GM23338 (cell line): Measurements from ENCODE around the gene SWT1. TPM values are rescaled to one million over a fixed set of nuclear protein-coding genes. Genes with fewer than 3 reads are reported as not detected.

Experiments
- ATAC-seq: fragments of 200-7000 bp; cut with Tn5 transposase; 3 replicates; pipeline ENCODE4 v1.9.1; 2020
- DNase-seq: peaks from one replicate; pipeline ENCODE4 v3.0.0-alpha.2; 2015; ENCODE audit warnings: low spot score
- H2AFZ ChIP-seq: fragments of 200-600 bp; sonication (generic); 2 replicates; pipeline ENCODE4 v1.8.0; 2016; ENCODE audit warnings: antibody characterized with exemption, mild to moderate bottlenecking, moderate library complexity
- H3F3A ChIP-seq: fragments of 200-600 bp; sonication (generic); replicated peaks from 2 replicates; pipeline ENCODE4 v1.8.0; 2017; ENCODE audit warnings: antibody characterized with exemption, mixed run types, low read depth
- H3K27ac ChIP-seq: fragments of 200-600 bp; sonication (generic); 2 replicates; pipeline ENCODE4 v1.6.1; 2016; ENCODE audit warnings: low read depth
- H3K27me3 ChIP-seq: fragments of 200-600 bp; sonication (generic); 2 replicates; pipeline ENCODE4 v1.8.0; 2016; ENCODE audit warnings: mild to moderate bottlenecking, mixed run types, moderate library complexity; ENCODE audit not compliant: insufficient read depth
- H3K36me3 ChIP-seq: fragments of 200-600 bp; sonication (generic); 2 replicates; pipeline ENCODE4 v1.8.0; 2016; ENCODE audit warnings: mild to moderate bottlenecking; ENCODE audit not compliant: insufficient read depth
- H3K4me1 ChIP-seq: fragments of 200-600 bp; sonication (generic); 2 replicates; pipeline ENCODE4 v1.8.0; 2016; ENCODE audit warnings: mild to moderate bottlenecking, moderate library complexity; ENCODE audit not compliant: insufficient read depth
- H3K4me2 ChIP-seq: fragments of 200-600 bp; sonication (generic); 2 replicates; pipeline ENCODE4 v1.7.1; 2017; ENCODE audit warnings: mixed run types
- H3K4me3 ChIP-seq: fragments of 200-600 bp; sonication (generic); 2 replicates; pipeline ENCODE4 v1.6.1; 2016; ENCODE audit warnings: mixed run types
- H3K79me2 ChIP-seq: fragments of 200-600 bp; sonication (generic); replicated peaks from 2 replicates; pipeline ENCODE4 v1.8.0; 2017; ENCODE audit warnings: mild to moderate bottlenecking; ENCODE audit not compliant: insufficient read depth
- H3K9me2 ChIP-seq: fragments of 200-600 bp; sonication (generic); 2 replicates; pipeline ENCODE4 v1.8.0; 2017; ENCODE audit not compliant: insufficient read depth
- H4K20me1 ChIP-seq: fragments of 200-600 bp; sonication (generic); replicated peaks from 2 replicates; pipeline ENCODE4 v1.8.0; 2017; ENCODE audit warnings: mild to moderate bottlenecking; ENCODE audit not compliant: insufficient read depth
- H3K27ac Mint-ChIP-seq: 2 replicates; pipeline ENCODE4 v1.8.0; 2020; ENCODE audit warnings: inconsistent platforms, mild to moderate bottlenecking, moderate library complexity, mixed read lengths
- H3K27me3 Mint-ChIP-seq: 3 replicates; pipeline ENCODE4 v1.8.0; 2022; ENCODE audit warnings: low read depth, mild to moderate bottlenecking, moderate library complexity, mixed read lengths, inconsistent platforms; ENCODE audit not compliant: insufficient read depth, poor library complexity
- H3K36me3 Mint-ChIP-seq: 3 replicates; pipeline ENCODE4 v1.8.0; 2021; ENCODE audit warnings: low read depth, mild to moderate bottlenecking, inconsistent platforms, moderate library complexity, mixed read lengths
- H3K4me1 Mint-ChIP-seq: 3 replicates; pipeline ENCODE4 v1.8.0; 2020; ENCODE audit warnings: mild to moderate bottlenecking, inconsistent platforms, mixed read lengths
- H3K4me3 Mint-ChIP-seq: 3 replicates; pipeline ENCODE4 v1.8.0; 2021; ENCODE audit warnings: moderate library complexity, mild to moderate bottlenecking, inconsistent platforms, mixed read lengths
- H3K9me3 Mint-ChIP-seq: 3 replicates; pipeline ENCODE4 v1.8.0; 2020; ENCODE audit warnings: moderate library complexity, mild to moderate bottlenecking, inconsistent platforms, mixed read lengths
- JUNB ChIP-seq: IDR thresholded peaks from one replicate; pipeline ENCODE4 v1.6.1; 2016; ENCODE audit warnings: antibody characterized with exemption; ENCODE audit not compliant: unreplicated experiment
- POLR2AphosphoS5 ChIP-seq: IDR thresholded peaks from 2 replicates; pipeline ENCODE4 v1.6.1; 2016; ENCODE audit warnings: antibody characterized with exemption, low read depth
- REST ChIP-seq: IDR thresholded peaks from one replicate; pipeline ENCODE4 v1.6.1; 2018; ENCODE audit warnings: antibody characterized with exemption; ENCODE audit not compliant: unreplicated experiment
- STAT1 ChIP-seq: IDR thresholded peaks from one replicate; pipeline ENCODE4 v1.6.1; 2016; ENCODE audit warnings: antibody characterized with exemption; ENCODE audit not compliant: unreplicated experiment
- ZNF114 ChIP-seq: fragments of 250-450 bp; sonication (Bioruptor Pico); IDR thresholded peaks from 2 replicates; pipeline ENCODE4 v1.5.0; 2020; ENCODE audit warnings: mild to moderate bottlenecking, moderate library complexity
- ZNF462 ChIP-seq: fragments of 250-450 bp; sonication (Bioruptor Pico); IDR thresholded peaks from 2 replicates; pipeline ENCODE4 v1.5.0; 2020; ENCODE audit warnings: mild to moderate bottlenecking, moderate library complexity
- polyA plus RNA-seq: library from polyadenylated mRNA; unstranded; fragments of >200 nt; fragmentation: Nextera tagmentation; extraction: Ambion mirVana; gene quantifications from 2 replicates; pipeline ENCODE4 v1.2.1, GENCODE V29; 2016
- total RNA-seq: library from RNA; depleted of rRNA; stranded (reverse); fragments of >200 nt; shearing (Covaris generic); gene quantifications from 2 replicates; pipeline ENCODE4 v1.2.3, GENCODE V29; 2014

SWT1 gene
- total and polyA plus RNA-seq, 2 experiments from 2014 or later, result 3.6 to 5.7 TPM

- H3K4me3 Mint-ChIP-seq, result peak overlapping the region; percentile 4; the same call in 2 of the 3 replicates
- no peak for ATAC-seq
- H3K79me2 ChIP-seq, result peaks cover 98% of the 10 kb centered on the region
- H3K4me1 Mint-ChIP-seq, result peaks cover 32% of the 10 kb centered on the region; the same call in 2 of the 3 replicates
- H2AFZ ChIP-seq, result no peak overlapping the region
- peaks cover 30% of the 10 kb centered on the region for H4K20me1 ChIP-seq
- H3K4me3 ChIP-seq, result no peak overlapping the region
- TF ChIP-seq ZNF114 (no peak), POLR2AphosphoS5 (no peak)
- DNase-seq, result no peak
- no peaks in the 10 kb centered on the region for H3K9me3 Mint-ChIP-seq
- no peaks in the 10 kb centered on the region for H3K9me2 ChIP-seq
- H3K36me3 ChIP-seq, result peaks cover 46% of the 10 kb centered on the region
- no peak overlapping the region for H3K27ac Mint-ChIP-seq
- peak overlapping the region; percentile 90 for H3K4me2 ChIP-seq
- peaks cover 54% of the 10 kb centered on the region for H3K36me3 Mint-ChIP-seq
- no peak overlapping the region for H3K27ac ChIP-seq
- peaks cover 21% of the 10 kb centered on the region for H3K4me1 ChIP-seq
- H3K27me3 ChIP-seq, result no peaks in the 10 kb centered on the region
- H3K27me3 Mint-ChIP-seq, result peaks cover 3% of the 10 kb centered on the region
- H3F3A ChIP-seq, result no peaks in the 10 kb centered on the region
Observed at GRCh38 chr1:185311589-185312225, 154.7 kb downstream of the SWT1 start.

GRCh38 chr1:185312361-185313138 lies 155.6 kb downstream of the SWT1 start:
- DNase-seq (no peak), ATAC-seq (no peak)
- H3K4me3 Mint-ChIP-seq, result peak overlapping the region; percentile 97
- H2AFZ ChIP-seq, result no peak overlapping the region
- H3K36me3 ChIP-seq, result peaks cover 38% of the 10 kb centered on the region
- H3K27me3 ChIP-seq, result no peaks in the 10 kb centered on the region
- H3K79me2 ChIP-seq, result peaks cover 92% of the 10 kb centered on the region
- 0 out of 2 replicates have a peak, but pooled peaks cover 1% of the 10 kb centered on the region for H3F3A ChIP-seq
- H3K4me1 ChIP-seq, result peaks cover 22% of the 10 kb centered on the region
- peaks cover 45% of the 10 kb centered on the region for H3K36me3 Mint-ChIP-seq
- no peak overlapping the region for H3K27ac Mint-ChIP-seq
- no peaks in the 10 kb centered on the region for H3K9me2 ChIP-seq
- TF ChIP-seq REST (no peak), JUNB (no peak), ZNF114 (no peak), ZNF462 (no peak), STAT1 (no peak)
- peaks cover 1% of the 10 kb centered on the region; the same call in 2 of the 3 replicates for H3K9me3 Mint-ChIP-seq
- peaks cover 34% of the 10 kb centered on the region; the same call in 2 of the 3 replicates for H3K4me1 Mint-ChIP-seq
- H3K27me3 Mint-ChIP-seq, result peaks cover 5% of the 10 kb centered on the region
- H3K4me3 ChIP-seq, result peak overlapping the region; percentile 90
- H3K27ac ChIP-seq, result no peak overlapping the region
- H4K20me1 ChIP-seq, result peaks cover 30% of the 10 kb centered on the region
- H3K4me2 ChIP-seq, result peak overlapping the region; percentile 90
